ENCODE results near the gene FYB2. TPM values are rescaled to one million over a fixed set of nuclear protein-coding genes. Genes with fewer than 3 reads are reported as not detected.
A peak's percentile ranks its signal among the peaks of the same experiment; 100 is the strongest.

The FYB2 gene
- total RNA-seq, 1 donor from 2014 or later, result 0.47 TPM

DNA sequence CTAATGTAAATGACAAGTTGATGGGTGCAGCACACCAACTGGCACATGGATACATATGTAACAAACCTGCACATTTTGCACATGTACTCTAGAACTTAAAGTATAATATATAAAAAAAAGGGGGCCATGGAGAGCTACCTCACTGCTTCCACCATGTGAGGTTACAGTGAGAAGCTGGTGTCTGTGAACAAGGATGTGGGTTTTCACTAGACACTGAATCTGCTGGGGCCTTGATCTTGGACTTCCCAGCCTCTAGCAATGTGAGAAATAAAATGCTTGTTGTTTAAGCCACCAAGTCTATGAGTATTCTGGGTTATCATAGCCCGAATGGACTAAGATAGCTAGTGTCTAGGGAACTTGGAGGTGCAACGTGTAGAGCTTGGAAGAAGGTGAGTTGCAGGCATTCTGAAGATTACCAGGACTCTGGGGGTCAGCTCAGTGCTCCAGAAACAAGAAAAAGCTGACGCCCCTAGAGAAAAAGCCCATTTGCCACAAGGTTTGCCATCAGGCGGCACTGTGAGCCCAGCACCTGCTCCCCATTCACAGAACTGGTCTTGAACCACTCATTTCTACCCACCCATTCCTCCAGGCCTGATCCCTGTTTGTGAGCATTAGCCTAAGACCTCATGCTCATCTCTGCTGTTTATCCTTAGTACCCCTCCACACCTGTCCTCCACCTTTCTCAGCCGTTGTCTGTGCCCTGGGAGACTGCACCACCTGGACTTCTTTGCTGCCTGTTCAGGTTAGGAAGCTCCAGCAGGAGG is 15.1 kb upstream of the FYB2 start:
- DNase-seq, result no peak

DNA sequence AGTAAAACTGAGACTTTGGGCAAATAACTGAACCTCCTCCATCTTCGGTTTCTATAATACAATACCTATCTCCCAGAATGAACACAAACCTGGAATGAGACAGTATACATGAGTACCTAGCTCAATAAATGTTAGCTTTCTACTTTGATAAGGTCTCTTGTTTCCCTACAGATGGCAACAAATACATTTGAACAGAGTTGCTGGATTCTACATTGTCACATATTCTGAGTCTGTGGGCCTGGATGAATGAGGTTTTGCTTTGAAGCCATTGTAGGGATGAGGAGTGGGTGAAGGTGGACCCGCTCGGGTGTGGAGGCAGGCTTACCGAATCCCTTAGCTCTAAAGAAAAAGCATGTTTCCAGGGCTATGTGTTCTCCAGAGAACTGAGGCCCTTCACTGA is 13.9 kb upstream of the FYB2 start:
- no peak for DNase-seq

DNA sequence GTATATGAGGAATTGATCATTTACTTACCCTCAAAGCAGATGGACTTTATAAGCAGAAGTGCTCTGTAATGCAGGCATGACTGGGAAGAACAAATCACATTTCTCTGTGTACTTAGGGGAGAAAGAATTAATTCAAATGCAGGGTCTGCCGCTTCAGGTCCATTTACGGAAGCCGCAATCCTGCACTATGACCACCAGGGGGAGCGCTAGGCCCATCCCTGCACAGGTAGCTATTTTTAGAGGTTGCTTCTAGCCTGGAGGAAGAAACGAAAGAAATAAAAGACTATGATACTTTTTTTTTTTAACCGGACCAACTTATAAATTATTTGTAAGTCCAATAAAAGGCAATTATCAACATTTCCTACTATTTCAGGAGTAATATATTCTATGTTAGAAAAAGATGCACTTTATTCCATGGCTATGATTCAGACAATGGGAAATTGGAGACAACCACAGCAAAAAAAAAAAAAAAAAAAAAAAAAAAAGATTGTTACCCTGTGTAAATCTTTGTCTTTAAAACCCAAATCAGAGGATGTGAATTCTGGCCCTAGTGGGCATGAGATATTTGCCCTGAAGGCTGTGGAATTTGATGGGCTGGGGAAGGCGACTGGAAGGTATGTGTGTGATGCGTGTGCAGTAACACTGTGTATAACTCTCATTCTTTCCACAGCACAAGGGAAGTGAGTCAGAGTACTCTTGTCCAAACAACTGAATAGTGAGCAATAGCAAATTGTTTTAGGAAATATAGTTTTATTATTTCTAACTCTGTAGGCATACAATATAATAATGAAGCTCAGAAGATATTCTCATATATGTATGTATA is 12.9 kb upstream of the FYB2 start:
- peak; percentile 38 for DNase-seq

DNA sequence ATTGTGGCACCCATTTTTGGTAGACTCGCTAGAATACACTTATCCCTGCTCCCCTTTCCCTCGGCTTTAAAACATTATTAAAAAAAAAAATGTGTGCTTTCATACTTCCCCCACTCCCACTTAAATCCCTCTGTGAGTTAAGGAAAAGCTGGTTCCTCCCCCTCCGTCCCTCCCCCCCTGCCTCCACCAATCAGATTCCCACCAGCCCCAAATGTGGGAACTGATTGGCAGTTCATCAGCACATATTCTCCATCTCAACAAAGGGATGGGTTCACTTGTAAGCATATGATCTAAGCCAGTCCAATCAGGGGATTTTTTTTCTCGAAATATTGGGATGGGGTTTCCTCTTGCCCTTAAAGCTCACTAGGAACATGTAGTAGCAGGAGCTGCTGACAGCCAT is 10.8 kb upstream of the FYB2 start:
- no peak for DNase-seq

DNA sequence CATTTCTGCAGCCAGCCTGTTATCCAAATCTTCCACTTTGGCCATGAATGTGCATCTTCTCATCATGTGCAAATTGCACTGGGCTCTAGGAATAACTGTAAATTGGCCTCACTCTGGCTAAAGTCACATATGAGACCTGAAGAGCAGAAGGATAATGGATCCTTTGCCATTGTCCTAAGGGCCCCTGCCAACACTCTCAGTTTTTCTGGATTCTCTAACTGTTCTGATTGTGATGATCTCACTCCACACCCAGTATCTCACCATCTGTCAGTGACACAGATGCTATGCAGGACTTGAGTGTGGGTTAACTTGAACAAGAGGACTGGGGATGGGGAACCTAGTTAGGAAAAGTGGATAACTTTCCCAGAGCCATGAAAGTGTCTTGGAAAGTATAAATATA is 8.5 kb upstream of the FYB2 start:
- DNase-seq, result no peak

DNA sequence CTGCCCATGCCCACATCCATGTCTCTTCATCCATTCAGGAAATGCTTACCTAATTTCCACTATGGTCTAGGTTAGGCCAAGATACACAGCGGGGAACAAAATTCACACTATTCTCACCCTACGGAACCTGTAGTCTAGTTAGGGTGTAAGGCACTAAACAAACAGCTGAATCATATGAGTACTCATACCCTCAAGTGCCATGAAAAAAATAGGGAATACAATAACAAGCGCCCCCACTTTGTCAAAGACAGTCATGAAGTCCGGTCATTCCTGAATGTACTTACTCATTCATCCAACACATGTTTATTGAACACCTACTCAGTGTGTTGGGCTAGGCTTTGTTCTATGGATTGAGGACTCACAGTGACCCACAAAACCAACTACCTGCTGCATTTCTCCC is 6.2 kb upstream of the FYB2 start:
- no peak for DNase-seq

DNA sequence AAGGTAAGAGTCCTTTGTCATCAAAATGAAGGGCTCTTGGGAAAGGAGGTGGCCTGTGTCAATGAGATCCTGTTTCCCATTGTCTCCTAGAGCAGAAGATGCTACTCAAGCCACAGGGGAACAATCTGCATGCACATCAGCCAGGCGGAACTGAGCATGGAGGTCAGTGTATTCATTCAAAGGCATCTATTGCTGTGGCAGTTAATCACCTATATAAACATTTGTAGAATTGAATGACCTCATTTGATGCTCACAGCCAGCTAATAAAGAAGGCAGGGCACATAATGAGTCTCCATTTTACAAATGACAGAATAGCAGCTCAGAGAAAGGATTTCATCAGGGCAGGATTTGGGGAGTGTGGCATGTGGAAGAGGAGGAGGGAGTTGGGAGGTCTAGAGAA is 5.7 kb upstream of the FYB2 start:
- DNase-seq, result no peak

DNA sequence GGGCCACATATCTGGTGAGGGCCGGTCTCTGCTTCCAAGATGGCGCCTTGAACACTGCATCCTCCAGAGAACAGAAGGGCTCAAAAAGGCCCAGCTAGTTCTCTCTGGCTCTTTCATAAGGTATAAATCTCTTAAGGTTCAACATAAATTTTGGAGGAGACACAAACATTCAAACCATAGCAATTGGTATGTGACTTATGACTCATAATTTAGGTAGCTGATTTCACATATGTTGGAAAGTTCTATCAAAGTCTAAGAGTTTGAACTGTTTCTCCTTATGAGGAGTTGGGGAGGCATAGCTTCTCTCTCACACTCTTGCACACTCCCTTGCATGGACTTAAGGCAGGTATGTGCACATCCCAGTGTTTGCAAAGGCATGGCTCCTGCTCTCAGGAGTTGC is 5.1 kb upstream of the FYB2 start:
- DNase-seq, result no peak

DNA sequence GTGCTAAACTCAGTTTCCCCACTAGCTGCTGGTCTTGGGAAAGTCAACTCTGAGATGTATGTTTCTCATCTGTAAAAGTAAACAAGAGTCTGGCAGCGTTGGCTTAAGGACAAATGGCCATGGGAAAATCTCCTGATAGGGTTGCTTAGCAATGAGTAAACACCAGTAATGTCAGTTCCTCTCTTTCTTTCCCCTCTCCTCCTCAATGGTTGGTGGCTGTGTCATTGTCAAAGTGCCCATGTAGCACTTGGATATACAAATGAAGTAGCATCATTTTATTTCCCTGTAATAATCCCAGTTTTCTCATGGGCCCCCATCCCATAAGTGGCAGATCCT is 2.2 kb upstream of the FYB2 start:
- no peak for DNase-seq

DNA sequence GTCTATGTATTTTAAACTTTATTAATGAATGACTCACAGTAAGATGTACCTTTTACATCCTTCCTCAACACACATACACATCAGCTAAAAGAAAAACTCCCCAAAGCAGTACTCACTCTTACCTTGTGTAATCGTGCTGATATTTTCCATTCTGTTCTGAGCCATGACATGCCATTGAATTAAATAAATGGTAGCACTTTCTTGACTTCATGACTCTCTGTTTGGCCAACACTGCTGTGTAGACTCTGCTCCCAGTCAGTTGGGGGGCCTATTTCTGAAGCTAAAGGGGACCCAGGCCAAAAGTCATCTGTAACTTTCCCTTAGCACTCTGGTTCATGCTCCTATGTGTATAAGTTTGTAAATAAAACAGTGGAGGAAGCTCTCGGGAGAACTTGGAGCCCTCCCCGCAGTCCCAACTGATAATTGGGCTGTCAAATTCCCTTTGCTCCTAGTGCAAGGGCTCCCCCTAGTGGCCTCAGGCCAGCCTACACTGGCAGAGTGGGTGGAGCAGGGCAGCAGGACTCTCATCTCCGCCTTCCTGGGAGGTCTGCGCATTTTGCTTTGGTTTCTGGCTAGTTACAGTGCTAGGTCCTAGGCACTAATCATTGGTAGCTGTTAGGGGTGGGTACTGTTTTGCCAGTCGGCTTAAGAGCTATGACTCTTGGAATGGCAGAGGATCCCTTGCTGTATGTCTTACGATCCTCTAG is 1.7 kb upstream of the FYB2 start:
- DNase-seq, result peak; percentile 15

DNA sequence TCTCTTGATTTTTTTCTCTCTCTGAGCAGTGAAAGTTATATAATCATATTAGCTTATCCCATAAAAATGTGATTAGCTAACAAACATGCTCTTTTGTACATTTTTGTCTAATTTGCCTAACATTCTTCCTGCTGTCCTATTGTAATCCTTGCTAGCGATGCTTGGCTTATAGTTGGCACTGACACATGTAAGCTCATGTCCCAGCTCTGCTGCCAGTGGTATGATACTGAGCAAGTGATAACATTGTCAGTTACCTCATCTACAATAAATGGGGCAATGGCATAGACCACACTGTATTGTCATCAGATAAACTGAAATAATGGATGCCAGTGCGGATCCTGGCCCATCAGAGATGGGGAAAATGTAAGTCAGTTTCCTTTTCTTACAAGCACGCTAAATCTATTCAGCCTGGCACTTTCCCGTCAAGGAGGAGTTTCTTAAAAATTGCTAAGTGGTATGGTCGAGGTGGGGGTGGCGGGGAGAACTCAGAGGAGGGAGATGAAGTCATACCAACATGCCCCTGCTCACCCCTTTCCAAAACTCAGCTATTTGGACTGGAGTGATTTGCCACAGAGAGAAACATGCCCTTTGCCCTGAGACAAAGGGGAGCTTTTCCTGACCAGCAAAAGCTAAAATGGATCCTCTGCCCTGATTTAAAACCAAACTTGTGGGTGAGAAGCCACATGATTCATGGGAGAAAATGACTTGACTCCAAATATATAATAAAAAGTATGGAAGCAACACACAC is 1.3 kb downstream of the FYB2 start:
- DNase-seq, result no peak

DNA sequence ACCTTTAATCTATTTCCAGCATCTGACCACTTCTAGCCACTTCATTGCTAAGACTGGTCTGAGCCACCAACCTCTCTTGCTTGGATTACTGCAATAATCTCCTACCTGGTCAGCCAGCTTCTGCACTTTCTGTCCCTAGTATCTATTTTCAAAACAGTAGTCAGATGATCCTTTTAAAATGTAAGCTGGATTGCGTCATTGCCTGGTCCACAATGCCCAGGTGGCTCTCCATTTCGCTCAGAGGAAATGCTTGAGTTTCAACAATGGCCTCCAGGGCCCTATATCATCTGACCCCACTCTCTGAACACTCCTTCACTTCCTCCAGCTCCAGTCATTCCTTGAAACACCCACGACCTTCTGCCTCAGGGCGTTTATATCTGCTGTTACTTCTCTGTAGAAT is 2.3 kb downstream of the FYB2 start:
- DNase-seq, result no peak

DNA sequence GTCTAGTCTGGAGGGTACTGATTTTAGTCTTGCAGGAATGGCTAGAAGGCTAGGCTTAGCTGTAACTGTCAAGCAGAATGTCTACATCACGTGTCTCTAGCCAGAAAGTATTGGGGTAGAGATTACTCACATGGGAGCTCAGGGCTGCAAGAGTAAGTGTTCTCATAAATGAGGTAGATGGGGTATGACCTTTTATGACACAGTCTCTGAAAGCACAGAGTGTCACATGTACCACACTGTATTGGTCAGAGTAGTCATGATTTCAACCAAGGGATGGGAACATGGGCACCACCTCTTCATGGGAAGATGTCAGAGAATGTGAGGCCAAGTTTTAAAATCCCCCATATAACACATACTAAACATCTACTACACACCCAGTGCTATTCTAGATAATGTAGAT is 2.9 kb downstream of the FYB2 start:
- no peak for DNase-seq

DNA sequence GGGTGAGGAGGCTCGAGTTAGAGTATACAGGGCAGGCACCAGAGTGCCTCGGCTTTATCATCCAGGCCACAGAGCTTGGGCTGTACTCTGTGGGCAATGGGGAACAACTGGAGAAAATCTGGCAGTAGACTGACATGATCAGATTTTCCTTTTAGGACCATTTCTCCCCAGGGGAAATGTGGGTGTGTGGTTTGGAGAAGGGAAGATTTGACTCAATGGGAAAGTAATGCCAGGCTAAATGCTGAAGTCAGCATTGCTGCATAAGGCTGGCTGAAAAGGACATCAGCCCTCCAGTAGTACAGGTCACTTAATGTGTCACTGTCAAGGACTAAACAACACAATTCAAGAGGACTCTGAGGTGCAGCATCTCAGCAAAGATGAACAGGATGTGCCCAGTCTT is 5.0 kb downstream of the FYB2 start:
- no peak for DNase-seq

DNA sequence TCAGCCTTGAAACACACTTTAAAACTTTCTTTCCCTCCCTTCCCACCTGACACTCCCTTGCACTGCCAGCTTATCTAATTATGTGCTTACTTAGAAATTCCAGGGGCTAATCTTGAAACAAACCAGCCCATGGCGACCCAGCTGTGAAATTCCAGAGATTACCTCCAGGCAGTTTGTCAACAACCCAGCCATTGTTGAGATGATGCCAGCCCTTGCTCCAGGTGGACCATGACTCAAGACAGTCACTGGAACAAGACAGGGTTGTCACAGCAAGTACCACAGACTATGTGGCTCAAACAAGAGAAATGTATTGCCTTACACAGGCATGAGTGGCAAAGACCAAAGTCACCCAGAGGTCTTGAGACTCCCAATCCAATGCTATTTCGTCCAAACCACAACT is 7.9 kb downstream of the FYB2 start:
- no peak for DNase-seq

DNA sequence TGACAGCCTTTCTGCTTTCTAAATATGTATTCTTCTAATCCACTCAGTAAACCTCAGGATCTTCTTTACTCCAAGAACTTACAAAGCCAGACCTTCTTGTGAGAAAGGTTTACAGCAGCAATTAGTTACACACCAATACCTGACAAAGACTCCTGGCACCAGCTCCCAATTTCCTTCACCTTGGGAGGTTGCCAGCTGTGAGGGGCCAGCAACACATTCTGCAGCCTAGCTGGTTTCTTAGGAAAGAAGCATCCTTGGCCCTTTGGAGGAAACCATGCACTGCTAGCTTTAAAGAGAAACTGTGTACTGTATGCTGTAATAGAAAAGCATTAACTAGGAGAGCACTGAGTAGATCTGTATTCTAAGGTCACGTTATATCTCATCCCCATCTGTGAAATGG is 10.8 kb downstream of the FYB2 start:
- no peak for DNase-seq

DNA sequence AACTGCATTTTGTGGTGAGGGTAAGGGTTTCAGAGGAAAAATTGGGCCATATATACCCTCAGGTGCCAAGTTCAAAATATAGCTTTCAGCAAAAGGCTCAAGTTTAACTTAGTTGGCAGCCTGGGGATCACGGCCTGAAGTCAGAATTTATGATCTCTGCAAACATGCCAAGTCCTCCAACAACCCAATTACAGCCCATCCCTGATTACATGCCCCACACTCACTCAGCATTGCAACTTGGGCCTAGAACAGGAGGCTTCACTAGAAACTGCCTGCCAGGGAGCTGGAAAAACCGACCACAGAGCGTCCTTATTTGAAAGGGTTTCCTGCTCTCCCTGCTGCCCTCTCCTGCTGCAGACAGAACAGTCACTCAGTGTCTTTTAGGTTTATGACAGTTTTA is 12.4 kb downstream of the FYB2 start:
- DNase-seq, result no peak

DNA sequence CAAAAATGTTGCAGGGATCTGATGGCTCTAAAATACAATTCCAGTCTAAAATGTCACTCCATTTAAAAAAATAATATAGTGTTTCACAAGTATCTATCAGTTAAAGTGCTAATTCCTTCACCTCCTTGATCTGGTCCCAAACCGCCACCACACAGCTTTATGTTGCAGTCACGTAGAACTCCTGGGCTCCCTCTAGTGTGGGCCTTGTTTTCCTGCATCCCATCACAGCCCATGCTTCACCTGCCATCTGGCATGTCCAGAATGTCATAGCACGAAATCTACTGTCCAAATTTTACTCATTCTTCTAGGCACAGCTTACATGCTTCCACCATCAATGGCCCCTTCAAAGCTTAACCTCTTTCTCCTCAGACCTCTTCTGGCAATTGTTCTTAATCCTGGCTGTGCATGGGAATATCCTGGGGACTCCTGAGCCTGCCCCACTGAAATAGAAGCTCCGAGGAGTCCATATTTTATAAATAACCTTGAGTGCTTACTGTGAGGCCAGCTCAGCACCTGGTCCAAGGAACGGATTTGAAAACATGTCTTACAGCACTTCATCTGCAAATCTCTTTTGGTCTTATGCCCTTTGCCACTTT is 15.5 kb downstream of the FYB2 start:
- DNase-seq, result no peak

DNA sequence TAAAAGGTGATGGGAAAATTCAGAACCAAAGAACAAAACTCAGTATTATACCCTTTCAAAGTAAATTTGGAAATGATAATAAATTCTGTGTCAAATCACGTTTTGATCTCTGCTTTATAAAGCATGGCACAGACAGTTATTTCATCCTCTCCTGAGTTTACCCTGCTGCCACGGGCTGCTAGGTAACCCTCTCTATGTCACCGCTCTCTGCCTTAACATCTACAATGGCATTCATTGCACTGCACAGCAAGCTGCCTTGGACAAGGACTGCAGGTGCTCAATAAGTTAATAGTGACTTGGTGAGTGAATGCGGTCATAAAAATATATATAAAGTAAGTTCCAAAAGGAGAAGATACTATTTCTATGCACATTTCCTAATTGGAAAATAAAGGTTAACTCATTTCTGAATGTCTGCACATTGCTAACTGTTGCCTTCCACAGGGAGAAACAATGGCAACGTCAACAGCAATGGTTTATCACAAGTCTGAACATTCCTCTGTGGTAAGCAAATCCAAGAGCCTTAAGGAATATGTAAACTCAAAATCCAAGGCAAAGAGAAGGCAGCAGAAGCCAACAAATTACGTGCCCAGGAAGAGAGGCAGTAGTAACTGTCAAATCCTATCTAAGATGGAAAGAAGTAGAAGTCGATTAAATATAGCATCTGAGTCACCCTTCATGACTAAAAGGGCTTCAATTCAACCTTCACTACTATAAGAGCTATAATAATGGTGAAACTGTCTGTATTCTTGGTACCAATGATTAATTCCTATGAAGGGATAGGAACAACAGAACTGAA is 19.4 kb downstream of the FYB2 start:
- DNase-seq, result no peak

DNA sequence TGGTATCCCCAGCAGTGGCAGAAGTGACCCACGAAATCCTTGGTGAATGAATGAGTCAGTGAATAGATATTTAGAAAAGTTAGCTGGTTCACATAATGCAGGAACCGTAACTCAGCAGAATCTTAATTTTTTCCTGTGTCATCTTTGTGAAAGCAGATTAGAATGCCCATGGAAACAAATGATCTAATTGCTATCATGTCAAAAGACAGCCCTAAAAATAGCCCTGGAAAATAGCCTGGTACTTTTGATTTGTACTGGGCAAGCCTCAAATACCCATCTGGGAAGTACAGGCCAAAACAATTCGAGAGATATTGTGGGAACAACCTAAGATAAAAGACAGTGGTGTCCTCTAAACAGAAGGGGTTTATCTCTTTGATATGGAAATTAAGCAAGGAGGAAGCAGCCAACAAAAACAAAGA is 21.1 kb downstream of the FYB2 start:
- no peak for DNase-seq

DNA sequence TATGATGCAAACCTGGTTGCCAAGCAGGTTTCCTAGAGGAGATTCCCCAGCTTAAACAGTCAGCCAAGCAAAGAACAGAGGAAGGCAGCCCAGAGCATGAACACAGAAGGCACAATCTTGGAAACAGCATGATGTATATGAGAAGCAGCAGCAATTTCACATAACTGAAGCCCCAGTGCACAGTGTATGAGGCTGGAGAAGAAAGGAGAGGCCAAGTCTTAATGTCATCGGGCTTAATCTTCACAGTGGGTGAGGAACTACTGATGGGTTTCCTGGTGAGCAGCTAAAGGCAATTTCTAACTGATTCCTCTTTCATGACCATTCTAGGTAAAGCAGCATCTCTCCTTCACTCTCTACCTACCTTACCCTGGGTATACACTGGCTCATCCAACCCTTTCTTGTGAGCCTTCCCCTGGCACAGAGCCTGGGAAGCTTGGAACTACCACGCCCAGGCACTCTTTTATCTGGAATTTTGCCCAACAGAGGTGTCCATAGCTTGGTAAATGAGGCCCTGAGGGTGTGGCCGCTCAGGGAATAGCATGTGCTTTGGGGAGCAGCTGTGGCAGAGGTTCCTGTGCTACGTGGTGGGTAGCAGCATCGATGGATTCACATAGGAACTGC is 22.0 kb downstream of the FYB2 start:
- no peak for DNase-seq
